Mucosa of descending colon (tissue), 3 donors: ENCODE results near the gene RAD51B. TPM values are rescaled to one million over a fixed set of nuclear protein-coding genes. Genes with fewer than 3 reads are reported as not detected.
A peak's percentile ranks its signal among the peaks of the same experiment; 100 is the strongest.

Experiments used
- ATAC-seq: fragments of 200-7000 bp; cut with Tn5 transposase; one replicate; pipeline ENCODE4 v1.9.1; 2020; ENCODE audit warnings: mild to moderate bottlenecking, moderate library complexity
- DNase-seq, 3 donors: peaks; one replicate each; pipeline ENCODE4 v3.0.0-alpha.2; 2020
- H3K36me3 ChIP-seq: fragments of 200-600 bp; one replicate; pipeline ENCODE4 v1.8.0; 2021; ENCODE audit warnings: low read depth, mild to moderate bottlenecking
- H3K4me1 ChIP-seq: fragments of 200-600 bp; one replicate; pipeline ENCODE4 v1.8.0; 2021; ENCODE audit warnings: low read depth, mild to moderate bottlenecking
- H3K4me3 ChIP-seq: fragments of 200-600 bp; one replicate; pipeline ENCODE4 v1.8.0; 2021; ENCODE audit warnings: mild to moderate bottlenecking
- H3K9me3 ChIP-seq: fragments of 200-600 bp; one replicate; pipeline ENCODE4 v1.8.0; 2021; ENCODE audit warnings: mild to moderate bottlenecking
- intact Hi-C, 2 donors: fragments of 100-400 bp; cut with DNase I in 1 of 2; cut with micrococcal nuclease in 1 of 2; formaldehyde crosslinking; loops; one replicate each; pipeline versions ENCODE4 v1.11.0 to v1.11.1; 2022; cut with DNase I, micrococcal nuclease
- total RNA-seq, 3 donors: library from RNA; stranded (reverse); fragmentation: NEBNext Ultra II Directional in 2 of 3; extraction: Animal tissue kit (Norgen Biotek cat#: 25700) in 2 of 3; gene quantifications; one replicate each; pipeline versions ENCODE4 v1.2.1 to v1.2.4, GENCODE V29; 2021 to 2023
- TF ChIP-seq, protein P1 (sequence below): fragments of 200-600 bp; IDR thresholded peaks from one replicate; pipeline ENCODE4 v1.8.0; 2022; ENCODE audit warnings: antibody characterized with exemption, mild to moderate bottlenecking
- donor health status: DM: no; HTN: no; CAD: no; lungs with moderate emphysema.
- donor health status: DM: no; HTN: no; CAD: no.
- donor health status: DM: no; HTN: yes; CAD: no.

Gene RAD51B
- total RNA-seq, 3 donors from 2014 or later, result 15.8 to 23.3 (median 20.9) TPM

DNA sequence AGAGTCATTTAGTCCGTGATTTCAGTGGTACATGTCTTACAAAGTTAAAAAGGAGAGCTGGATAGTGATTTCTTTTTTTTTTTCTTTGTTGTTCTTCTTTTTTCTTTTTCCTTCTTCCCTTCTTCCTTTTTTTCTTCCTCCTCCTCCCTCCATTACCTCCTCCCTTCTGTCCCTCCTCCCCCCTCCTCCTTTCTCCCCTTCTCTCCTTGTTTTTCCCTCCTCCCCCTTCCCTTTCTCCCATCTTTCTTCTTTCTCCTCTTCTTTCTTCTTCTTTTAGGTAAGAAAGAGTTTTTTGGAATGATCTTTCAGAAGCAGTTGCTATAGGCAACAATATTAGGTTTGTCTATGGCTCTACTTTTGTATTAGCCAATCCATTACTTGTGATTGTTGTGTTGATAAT, 368.6 kb downstream of the RAD51B start:
- no peak overlapping the region for H3K4me3 ChIP-seq
- intact Hi-C loops, result no loop called here
- H3K4me1 ChIP-seq, result peaks cover 14% of the 10 kb centered on the region
- peaks cover 5% of the 10 kb centered on the region for H3K36me3 ChIP-seq
- ATAC-seq (no peak), DNase-seq (no peak)
- H3K9me3 ChIP-seq, result no peaks in the 10 kb centered on the region
- TF ChIP-seq, protein P1, sequence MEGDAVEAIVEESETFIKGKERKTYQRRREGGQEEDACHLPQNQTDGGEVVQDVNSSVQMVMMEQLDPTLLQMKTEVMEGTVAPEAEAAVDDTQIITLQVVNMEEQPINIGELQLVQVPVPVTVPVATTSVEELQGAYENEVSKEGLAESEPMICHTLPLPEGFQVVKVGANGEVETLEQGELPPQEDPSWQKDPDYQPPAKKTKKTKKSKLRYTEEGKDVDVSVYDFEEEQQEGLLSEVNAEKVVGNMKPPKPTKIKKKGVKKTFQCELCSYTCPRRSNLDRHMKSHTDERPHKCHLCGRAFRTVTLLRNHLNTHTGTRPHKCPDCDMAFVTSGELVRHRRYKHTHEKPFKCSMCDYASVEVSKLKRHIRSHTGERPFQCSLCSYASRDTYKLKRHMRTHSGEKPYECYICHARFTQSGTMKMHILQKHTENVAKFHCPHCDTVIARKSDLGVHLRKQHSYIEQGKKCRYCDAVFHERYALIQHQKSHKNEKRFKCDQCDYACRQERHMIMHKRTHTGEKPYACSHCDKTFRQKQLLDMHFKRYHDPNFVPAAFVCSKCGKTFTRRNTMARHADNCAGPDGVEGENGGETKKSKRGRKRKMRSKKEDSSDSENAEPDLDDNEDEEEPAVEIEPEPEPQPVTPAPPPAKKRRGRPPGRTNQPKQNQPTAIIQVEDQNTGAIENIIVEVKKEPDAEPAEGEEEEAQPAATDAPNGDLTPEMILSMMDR, result no peak

DNA sequence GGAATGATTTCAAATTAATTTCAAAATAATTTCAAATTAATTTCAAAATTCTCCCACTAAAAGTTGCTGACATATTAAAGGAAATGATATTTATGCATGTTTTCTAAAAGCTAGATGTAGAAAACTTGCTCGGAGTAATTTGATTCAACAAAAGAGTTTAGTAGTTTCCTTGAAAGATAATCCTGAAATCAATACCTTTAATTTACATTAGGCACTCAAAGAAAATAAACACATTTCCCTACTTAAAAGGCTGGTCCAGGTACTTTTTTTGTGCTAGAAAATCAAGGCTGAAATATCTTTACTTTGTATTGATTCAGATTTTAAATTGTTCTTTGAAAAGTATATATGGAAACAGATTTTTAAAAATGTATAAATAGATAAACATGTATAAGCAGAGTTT, 370.5 kb downstream of the RAD51B start:
- intact Hi-C loops, result no loop called here
- ATAC-seq, result no peak
- H3K4me1 ChIP-seq, result peaks cover 14% of the 10 kb centered on the region

DNA sequence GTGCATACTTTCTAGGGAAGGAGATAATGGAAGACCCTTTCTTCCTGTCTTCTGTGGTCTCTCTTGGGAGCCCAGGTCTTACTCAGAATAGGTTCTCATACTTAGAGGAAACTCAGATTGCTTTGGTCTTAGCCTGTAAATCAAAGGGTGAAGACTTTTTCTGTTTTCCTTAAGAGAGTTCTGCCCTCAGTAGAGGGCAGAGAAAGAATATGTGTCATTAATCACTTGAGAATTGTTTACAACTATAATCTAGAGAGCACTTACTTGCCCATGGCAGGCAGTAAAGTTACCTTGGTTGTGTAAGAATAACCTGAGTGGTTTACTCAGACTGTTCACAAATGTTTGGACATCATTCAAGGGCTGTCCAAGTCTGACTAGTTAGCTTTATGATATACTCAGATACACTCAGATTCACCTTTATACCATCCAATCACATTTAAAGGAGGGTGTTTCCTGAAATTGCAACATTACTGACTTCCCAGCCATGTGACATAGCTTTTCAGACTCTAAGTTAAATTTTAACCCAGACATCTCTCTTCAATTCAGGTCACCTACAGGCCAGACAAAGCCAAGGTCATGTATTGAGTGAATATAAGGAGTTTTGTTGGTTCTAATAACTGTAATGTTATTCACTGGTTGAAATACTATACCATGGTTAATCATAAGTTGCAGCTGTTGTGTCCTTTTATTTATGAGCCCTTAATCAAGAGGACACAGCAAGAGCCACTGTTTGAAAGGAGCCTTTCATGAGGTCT, 372.2 kb downstream of the RAD51B start:
- intact Hi-C loops, result no loop called here
- Histone ChIP-seq H3K36me3 (peaks cover 5% of the 10 kb centered on the region), H3K9me3 (no peaks in the 10 kb centered on the region), H3K4me1 (peaks cover 14% of the 10 kb centered on the region), H3K4me3 (no peak overlapping the region)
- TF ChIP-seq, protein P1, result no peak
- ATAC-seq, result peak; percentile 99
- peak in 1 of 3 donors; percentile 55 for DNase-seq

More for the DNA sequence above, 370.5 kb downstream of the RAD51B start:
- TF ChIP-seq, protein P1, result no peak
- no peaks in the 10 kb centered on the region for H3K9me3 ChIP-seq
- no peak overlapping the region for H3K4me3 ChIP-seq
- H3K36me3 ChIP-seq, result peaks cover 5% of the 10 kb centered on the region
- DNase-seq, result no peak

DNA sequence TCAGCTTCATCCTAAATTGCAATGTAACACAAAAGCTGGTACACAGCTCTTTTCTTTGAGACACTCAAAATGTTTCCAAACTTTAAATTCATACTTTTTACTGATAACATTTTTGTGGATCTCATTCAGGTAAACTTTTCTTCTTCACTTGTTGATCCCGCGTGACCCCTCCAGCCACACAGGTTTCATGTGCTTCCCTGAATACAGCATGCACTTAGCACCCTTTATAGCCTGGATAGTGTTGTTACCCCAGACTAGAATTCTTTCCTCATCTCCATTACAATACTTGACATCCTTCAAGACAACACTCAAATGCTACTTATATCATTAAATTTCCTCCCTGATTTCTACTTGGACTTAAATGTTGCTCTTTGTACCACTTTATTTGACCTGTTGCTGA, 373.4 kb downstream of the RAD51B start:
- DNase-seq, result no peak
- no peak for ATAC-seq
- TF ChIP-seq, protein P1, result no peak
- H3K4me3 ChIP-seq, result no peak overlapping the region
- intact Hi-C loops, result no loop called here
- peaks cover 14% of the 10 kb centered on the region for H3K4me1 ChIP-seq
- H3K9me3 ChIP-seq, result no peaks in the 10 kb centered on the region
- H3K36me3 ChIP-seq, result peaks cover 5% of the 10 kb centered on the region

DNA sequence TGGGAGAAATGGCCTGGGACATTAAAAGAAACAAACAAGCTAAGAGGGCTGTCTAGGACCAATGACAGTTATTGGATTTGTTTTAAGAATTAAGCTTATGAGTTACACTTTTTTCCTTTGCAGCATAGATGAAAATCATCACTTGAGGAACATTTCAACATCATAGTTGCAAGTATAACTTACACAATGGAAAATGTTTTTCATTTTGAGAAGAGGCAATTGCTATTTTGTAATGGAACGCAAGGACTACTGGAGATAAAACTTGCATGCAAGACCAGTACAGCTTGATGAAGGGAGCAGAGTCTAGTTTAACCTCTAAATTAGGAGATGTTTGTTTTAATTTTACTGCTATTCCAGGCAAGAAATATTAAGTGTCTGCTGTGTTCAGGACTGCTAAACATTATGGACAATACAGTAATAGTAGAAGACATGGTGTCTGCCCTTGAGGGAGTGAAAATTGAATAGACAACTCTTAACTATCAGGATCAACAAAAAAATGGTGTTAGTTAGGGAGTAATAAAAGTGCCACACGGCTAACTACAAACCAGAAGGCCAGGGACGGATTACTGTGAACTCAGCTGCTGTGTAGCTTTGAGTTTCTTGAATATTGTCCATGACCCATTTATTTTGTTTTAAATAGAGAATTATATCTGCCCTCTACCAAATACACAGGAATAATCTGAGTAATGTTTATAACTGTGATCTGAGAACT, 374.5 kb downstream of the RAD51B start:
- DNase-seq (no peak), ATAC-seq (no peak)
- TF ChIP-seq, protein P1, result no peak
- peaks cover 14% of the 10 kb centered on the region for H3K4me1 ChIP-seq
- H3K9me3 ChIP-seq, result no peaks in the 10 kb centered on the region
- no peak overlapping the region for H3K4me3 ChIP-seq
- peaks cover 5% of the 10 kb centered on the region for H3K36me3 ChIP-seq
- intact Hi-C loops, result no loop called here
